Activated CD8-positive, alpha-beta T cell treated with anti-CD3 and anti-CD28 coated beads for 36 hours (primary cell): ENCODE data around the gene POLR1C. TPM values are rescaled to one million over a fixed set of nuclear protein-coding genes. Genes with fewer than 3 reads are reported as not detected.

ENCODE experiments used
- ATAC-seq: fragments of 200-7000 bp; cut with Tn5 transposase; one replicate; pipeline ENCODE4 v1.10.0; 2021; ENCODE audit warnings: mild to moderate bottlenecking, moderate library complexity
- CTCF ChIA-PET: fragments of 350-600 bp; sonication (Branson Sonifier 250); formaldehyde crosslinking; loops from one replicate; lab custom pipeline; 2021; ENCODE audit warnings: antibody characterized with exemption; lab: Charles Lee
- POLR2A ChIA-PET: fragments of 350-600 bp; sonication (Branson Sonifier 250); formaldehyde crosslinking; loops from one replicate; lab custom pipeline; 2021; ENCODE audit warnings: antibody characterized with exemption; lab: Charles Lee
- DNase-seq: peaks from one replicate; pipeline ENCODE4 v3.0.0-alpha.2; 2020
- H3K27ac Mint-ChIP-seq: one replicate; pipeline ENCODE4 v1.8.0; 2021; ENCODE audit warnings: mild to moderate bottlenecking, mixed read lengths
- H3K27me3 Mint-ChIP-seq: one replicate; pipeline ENCODE4 v1.8.0; 2021; ENCODE audit warnings: mixed read lengths
- H3K36me3 Mint-ChIP-seq: one replicate; pipeline ENCODE4 v1.8.0; 2021; ENCODE audit warnings: low read depth, mixed read lengths
- H3K4me1 Mint-ChIP-seq: one replicate; pipeline ENCODE4 v1.8.0; 2021; ENCODE audit warnings: low read depth, mixed read lengths
- H3K4me3 Mint-ChIP-seq: one replicate; pipeline ENCODE4 v1.8.0; 2021; ENCODE audit warnings: mild to moderate bottlenecking, moderate library complexity, mixed read lengths
- H3K9me3 Mint-ChIP-seq: one replicate; pipeline ENCODE4 v1.8.0; 2021; ENCODE audit warnings: mixed read lengths
- CTCF ChIP-seq: fragments of 200-600 bp; IDR thresholded peaks from one replicate; pipeline ENCODE4 v1.8.0; 2022; ENCODE audit warnings: antibody characterized with exemption, mild to moderate bottlenecking
- intact Hi-C: fragments of 100-400 bp; cut with micrococcal nuclease; formaldehyde crosslinking; loops from one replicate; pipeline ENCODE4 v1.10.0; 2022
- total RNA-seq, 2 experiments: library from RNA; stranded (reverse); gene quantifications; one replicate each; pipeline ENCODE4 v1.2.3, GENCODE V29; 2021

The POLR1C gene
- total RNA-seq, 2 experiments from 2014 or later, result 43.1 to 50.5 TPM

DNA sequence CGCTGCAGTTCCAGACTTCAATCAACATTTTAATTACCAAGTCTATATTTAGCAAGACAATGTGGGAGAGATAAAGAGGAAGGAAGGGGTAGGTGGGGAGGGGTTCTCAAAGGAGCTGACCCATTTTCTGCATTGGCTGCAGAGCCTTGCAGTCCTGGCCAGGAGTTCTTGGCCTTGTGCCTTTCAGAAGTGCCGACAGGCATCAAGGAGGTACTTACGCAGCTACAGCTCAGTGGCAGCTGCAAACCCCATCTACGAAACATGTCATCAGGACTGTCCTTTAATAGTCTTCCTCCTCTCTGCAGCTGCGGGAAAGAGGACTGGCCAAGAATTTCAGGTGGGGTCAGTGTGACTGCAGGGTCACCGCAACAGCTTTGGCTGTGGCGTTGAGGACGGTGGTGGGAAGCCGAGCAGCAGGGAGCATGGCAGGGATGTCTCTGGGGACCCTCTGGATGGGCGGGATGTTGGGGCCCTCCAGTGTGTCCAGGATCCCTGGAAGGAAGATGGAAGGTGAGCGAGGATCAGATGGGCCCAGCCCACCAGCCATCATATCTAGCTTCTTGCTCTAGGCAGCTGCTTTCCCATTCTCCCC lies 5.0 kb upstream of the POLR1C start:
- Mint-ChIP-seq H3K9me3 (no peaks in the 10 kb centered on the region), H3K27me3 (peaks cover 18% of the 10 kb centered on the region), H3K36me3 (peaks cover 28% of the 10 kb centered on the region), H3K4me1 (peaks cover 30% of the 10 kb centered on the region), H3K4me3 (no peak overlapping the region), H3K27ac (no peak overlapping the region)
- DNase-seq, result no peak
- ChIA-PET CTCF (interaction anchor here (1.4 kb wide), 1 partner anchor 57 kb away, joined by 4 read pairs; the partner anchor contains the start of gene DLK2), POLR2A (interaction anchor here (0.9 to 1.5 kb wide), 4 partner anchors 10 to 26 kb away, joined by 3 to 6 read pairs (median 4); no protein-coding TSS in a partner anchor)
- intact Hi-C loops, result no loop called here
- TF ChIP-seq CTCF, result no peak
- no peak for ATAC-seq

DNA sequence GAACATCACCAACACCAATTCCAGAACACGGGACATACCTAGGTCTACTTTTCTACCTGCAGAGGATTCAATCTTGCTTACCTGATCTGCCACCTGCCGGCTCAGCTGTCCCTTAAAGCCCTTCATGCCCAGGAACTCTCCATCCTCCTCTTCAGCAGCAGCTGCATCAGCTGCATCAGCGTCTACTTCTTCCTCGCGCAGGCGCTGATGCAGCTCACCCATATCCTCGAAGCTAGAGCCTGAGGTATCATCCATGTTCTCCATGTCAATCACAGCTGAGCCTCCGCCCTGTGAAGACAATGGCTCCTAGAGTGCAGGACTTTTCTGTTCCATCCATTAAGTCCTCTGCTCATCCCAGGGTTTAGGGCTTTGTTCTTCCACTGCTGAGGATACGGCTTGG lies 1.1 kb upstream of the POLR1C start:
- no peak for TF ChIP-seq CTCF
- peaks cover 30% of the 10 kb centered on the region for H3K4me1 Mint-ChIP-seq
- H3K27ac Mint-ChIP-seq, result no peak overlapping the region
- POLR2A ChIA-PET, result interaction anchor here (1.1 to 8.0 kb wide), 3 partner anchors 9 to 51 kb away, joined by 3 to 77 read pairs (median 5); partner anchors contain the start of gene LRRC73
- H3K27me3 Mint-ChIP-seq, result no peaks in the 10 kb centered on the region
- H3K36me3 Mint-ChIP-seq, result peaks cover 25% of the 10 kb centered on the region
- H3K9me3 Mint-ChIP-seq, result no peaks in the 10 kb centered on the region
- ATAC-seq, result no peak
- DNase-seq, result no peak
- no peak overlapping the region for H3K4me3 Mint-ChIP-seq
- CTCF ChIA-PET, result interaction anchor here (1.5 to 6.5 kb wide), 2 partner anchors 9 to 39 kb away, joined by 4 to 59 read pairs; partner anchors contain the start of gene TJAP1
- intact Hi-C loops, result no loop called here

DNA sequence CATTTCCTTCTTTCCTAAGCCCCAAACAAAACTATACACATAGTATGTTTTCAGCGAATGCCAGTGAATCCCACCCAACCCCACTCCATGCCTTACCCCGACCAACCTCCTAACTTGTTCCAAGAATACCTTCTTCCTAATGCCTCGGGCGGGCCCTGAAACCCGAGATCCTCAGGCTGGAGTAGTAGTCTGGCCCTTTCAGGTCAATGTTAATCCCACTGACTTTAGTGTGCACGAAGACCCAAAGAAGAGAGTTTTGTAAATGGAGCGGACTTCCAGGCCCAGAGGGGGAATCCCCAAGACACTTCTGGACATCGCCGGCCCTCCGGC lies 557 bp upstream of the POLR1C start:
- intact Hi-C loops, result no loop called here
- Mint-ChIP-seq H3K27me3 (no peaks in the 10 kb centered on the region), H3K9me3 (no peaks in the 10 kb centered on the region), H3K4me1 (peaks cover 34% of the 10 kb centered on the region), H3K36me3 (peaks cover 25% of the 10 kb centered on the region), H3K27ac (no peak overlapping the region), H3K4me3 (no peak overlapping the region)
- ATAC-seq (no peak), DNase-seq (no peak)
- no peak for TF ChIP-seq CTCF
- CTCF ChIA-PET, result interaction anchor here (1.0 to 6.5 kb wide), 4 partner anchors 10 to 92 kb away, joined by 3 to 59 read pairs (median 6); partner anchors contain the start of gene TJAP1
- POLR2A ChIA-PET, result interaction anchor here (0.6 to 8.0 kb wide), 13 partner anchors 9 to 586 kb away, joined by 3 to 91 read pairs (median 6); partner anchors contain the start of genes CNPY3, DLK2, LRRC73 and POLH

- ATAC-seq (peak; percentile 21), DNase-seq (no peak)
- Mint-ChIP-seq H3K27me3 (no peaks in the 10 kb centered on the region), H3K36me3 (peaks cover 21% of the 10 kb centered on the region), H3K4me1 (peaks cover 34% of the 10 kb centered on the region), H3K9me3 (no peaks in the 10 kb centered on the region), H3K4me3 (no peak overlapping the region), H3K27ac (no peak overlapping the region)
- intact Hi-C loops, result no loop called here
- POLR2A ChIA-PET, result interaction anchor here (0.7 to 8.0 kb wide), 16 partner anchors 8 to 730 kb away, joined by 3 to 91 read pairs (median 7); partner anchors contain the start of genes DLK2, DNPH1, LRRC73 and POLH
- no peak for TF ChIP-seq CTCF
- CTCF ChIA-PET, result interaction anchor here (1.3 to 6.5 kb wide), 4 partner anchors 9 to 91 kb away, joined by 3 to 59 read pairs (median 6); partner anchors contain the start of gene TJAP1
These were observed 842 bp downstream of the POLR1C start for GRCh38 chr6:43517505-43518357.
